ENCODE measurements around the gene ARHGAP31. TPM values are rescaled to one million over a fixed set of nuclear protein-coding genes. Genes with fewer than 3 reads are reported as not detected.

ARHGAP31 gene
- total RNA-seq, 1 donor from 2014 or later = 63.4 TPM

DNA sequence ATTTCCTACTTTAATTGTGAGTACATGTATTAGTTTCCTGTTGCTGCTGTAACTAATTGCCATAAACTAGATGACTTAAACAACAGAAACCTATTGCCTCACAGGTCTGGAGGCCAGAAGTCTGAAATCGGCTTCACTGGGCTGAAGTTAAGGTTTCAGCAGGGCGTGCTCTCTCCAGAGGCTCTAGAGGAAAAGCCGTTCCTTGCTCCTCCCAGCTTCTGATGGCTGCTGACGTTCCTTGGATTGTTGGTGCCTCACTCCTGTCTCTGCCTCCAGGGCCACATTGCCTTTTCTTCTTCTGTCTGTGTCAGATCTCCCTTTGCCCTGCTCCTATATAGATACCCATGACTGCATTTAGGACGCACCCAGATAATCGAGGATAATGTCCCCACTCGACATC, 80.9 kb downstream of the ARHGAP31 start:
- DNase-seq (ENCODE audit: low spot score) = no peak

GRCh38 chr3:119375510-119375909, 81.3 kb downstream of the ARHGAP31 start:
- no peak for DNase-seq (ENCODE audit: low spot score)

- DNase-seq (ENCODE audit: low spot score) = no peak
Measured at GRCh38 chr3:119376758-119377157, 82.6 kb downstream of the ARHGAP31 start.

DNA sequence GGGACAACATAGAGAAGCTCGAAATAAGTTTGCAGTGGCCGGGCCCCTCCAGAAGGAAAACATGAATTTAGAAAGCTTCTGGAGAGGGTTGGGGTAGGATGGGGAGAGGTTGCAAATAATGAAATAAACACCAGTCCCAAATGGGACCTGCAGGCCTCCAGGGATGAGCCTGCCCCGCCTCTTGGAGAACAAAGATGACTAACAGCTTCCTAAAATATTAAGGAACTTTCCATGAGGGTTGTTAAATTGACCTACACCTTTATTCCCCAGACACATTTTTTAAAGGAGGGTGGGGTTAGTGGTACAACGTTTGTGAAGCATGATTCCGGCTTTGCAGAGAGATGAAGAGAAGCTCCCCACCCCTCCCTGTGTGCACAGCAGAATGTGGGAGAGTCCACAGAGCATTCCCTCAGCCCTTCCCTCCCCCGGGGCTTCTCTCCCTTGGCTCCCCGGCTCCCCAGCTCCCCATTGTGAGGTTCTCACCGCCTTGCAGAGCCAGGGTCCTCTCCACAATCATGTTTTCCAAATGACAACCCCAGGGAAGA, 84.1 kb downstream of the ARHGAP31 start:
- no peak for DNase-seq (ENCODE audit: low spot score)

- no peak for DNase-seq (ENCODE audit: low spot score)
Measured at GRCh38 chr3:119380697-119381096, 86.5 kb downstream of the ARHGAP31 start.

DNA sequence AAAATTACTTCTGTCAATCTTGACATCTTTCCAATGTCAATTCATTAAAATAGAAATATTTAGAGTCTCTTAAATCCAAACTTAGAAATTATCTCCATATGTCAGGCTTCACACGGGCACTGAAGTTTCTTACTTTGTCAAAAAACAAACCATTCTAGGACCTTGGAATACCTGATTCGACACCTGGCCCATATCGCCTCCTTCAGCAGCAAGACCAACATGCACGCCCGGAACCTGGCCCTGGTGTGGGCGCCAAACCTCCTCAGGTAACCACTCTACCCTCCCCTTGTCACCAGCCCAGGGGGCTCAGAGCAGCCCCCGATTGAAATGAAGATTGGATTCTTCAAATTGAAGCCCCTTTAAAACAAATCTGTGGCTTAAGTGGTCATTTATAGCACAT, 88.0 kb downstream of the ARHGAP31 start:
- no peak for DNase-seq (ENCODE audit: low spot score)

DNA sequence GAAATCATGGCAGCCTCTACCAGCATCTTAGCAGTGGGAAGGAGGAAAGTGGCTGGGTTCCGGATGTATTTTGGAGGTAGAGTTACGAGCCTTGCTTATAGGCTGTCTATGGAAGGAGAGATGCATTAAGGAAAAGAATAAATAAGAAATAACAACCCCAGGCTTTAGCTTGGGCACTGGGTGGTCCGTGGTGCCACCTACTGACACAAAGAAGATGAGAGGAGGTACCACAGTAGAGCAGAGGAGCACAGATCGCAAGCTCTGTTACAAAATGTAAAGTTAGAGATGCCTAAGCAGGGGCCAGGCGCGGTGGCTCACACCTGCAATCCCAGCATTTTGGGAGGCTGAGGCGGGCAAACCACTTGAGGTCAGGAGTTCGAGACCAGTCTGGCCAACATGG, 94.4 kb downstream of the ARHGAP31 start:
- no peak for DNase-seq (ENCODE audit: low spot score)

- DNase-seq (ENCODE audit: low spot score) = no peak
Measured at GRCh38 chr3:119395923-119396358, 101.8 kb downstream of the ARHGAP31 start.

- DNase-seq (ENCODE audit: low spot score) = no peak
Measured at GRCh38 chr3:119396870-119397269, 102.7 kb downstream of the ARHGAP31 start.

GRCh38 chr3:119400466-119400865, 106.3 kb downstream of the ARHGAP31 start:
- DNase-seq (ENCODE audit: low spot score) = no peak

DNA sequence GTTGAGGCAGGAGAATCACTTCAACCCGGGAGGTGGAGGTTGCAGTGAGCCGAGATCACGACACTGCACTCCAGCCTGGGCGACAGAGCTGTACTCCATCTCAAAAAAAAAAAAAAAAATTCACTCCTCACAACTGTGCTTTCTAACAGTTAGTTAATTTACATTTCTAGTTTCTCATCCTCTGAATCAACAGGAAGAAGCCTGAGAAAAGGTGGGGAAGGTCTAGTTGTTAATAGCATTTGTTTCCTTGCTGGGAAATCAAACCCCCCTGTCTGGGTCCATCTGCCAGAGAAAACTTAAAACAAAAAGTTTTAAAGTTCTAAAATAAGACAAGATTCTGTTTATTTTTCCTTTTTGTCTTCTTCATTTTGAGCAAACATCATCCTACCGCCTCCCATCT, 106.9 kb downstream of the ARHGAP31 start:
- DNase-seq (ENCODE audit: low spot score) = no peak

- no peak for DNase-seq (ENCODE audit: low spot score)
Measured at GRCh38 chr3:119401503-119402440, 107.6 kb downstream of the ARHGAP31 start.

DNA sequence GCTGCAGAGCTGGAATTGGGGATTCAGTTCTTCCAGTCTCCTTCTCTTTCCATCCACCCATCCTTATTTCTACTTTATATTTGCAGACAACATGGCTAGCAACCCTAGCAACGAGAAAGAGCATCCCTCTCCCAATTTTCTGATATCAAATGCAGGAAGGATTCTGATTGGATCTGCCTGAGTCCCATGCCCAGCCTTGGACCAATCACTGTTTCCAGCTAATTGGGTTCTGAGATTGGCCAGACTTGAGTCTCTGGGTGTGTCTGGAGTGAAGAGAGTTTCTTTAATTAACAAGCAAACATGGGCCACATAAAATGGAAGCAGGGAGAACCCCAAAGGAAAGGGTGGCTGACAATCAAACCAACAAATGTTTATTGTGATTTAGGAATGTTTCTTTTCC, 108.6 kb downstream of the ARHGAP31 start:
- DNase-seq (ENCODE audit: low spot score) = no peak

DNA sequence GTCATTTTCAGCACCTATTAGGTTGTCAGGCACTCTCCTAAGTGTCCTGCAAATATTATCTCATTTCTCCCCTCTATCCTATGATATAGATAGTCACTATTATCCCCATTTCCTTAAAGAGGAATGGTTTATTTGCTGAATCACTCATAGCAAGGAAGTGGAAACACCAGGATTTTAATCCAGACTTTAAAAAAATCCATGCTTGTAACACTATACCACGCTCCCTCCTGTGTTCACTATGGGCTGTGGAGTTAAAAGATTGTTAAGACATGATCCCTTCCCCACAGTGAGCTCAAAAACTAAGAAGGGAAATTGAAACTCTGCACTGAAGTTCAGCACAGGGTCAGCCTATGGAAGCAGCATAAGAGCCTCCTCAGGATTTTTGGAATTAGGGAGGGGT, 109.0 kb downstream of the ARHGAP31 start:
- DNase-seq (ENCODE audit: low spot score) = no peak

GRCh38 chr3:119405315-119405714, 111.1 kb downstream of the ARHGAP31 start:
- no peak for DNase-seq (ENCODE audit: low spot score)

GRCh38 chr3:119408243-119408950, 114.2 kb downstream of the ARHGAP31 start:
- no peak for DNase-seq (ENCODE audit: low spot score)

GRCh38 chr3:119409844-119410243, 115.7 kb downstream of the ARHGAP31 start:
- DNase-seq (ENCODE audit: low spot score) = no peak

GRCh38 chr3:119413603-119414280, 119.6 kb downstream of the ARHGAP31 start:
- no peak for DNase-seq (ENCODE audit: low spot score)

DNA sequence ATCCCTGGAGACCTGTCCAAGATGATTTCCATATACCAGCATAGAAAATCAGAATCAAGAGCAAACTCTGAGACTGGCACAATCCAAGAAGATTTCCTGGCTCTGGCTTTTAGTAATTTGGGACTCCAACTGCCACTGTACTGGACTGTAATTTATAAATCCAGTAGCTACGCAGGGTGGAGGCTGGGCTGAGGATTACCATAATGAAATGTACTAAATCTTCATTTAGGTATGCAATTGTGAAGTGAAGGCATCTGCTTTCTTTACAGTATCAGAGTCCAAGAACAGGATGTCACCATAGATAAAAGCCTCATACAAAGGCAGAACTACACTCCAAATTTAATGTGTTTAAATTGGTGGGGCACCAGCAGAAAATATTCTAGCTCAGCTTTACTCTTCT, 122.7 kb downstream of the ARHGAP31 start:
- DNase-seq (ENCODE audit: low spot score) = no peak

GRCh38 chr3:119417771-119418512, 123.8 kb downstream of the ARHGAP31 start:
- no peak for DNase-seq (ENCODE audit: low spot score)

GRCh38 chr3:119418641-119419040, 124.5 kb downstream of the ARHGAP31 start:
- DNase-seq (ENCODE audit: low spot score) = no peak

Data from mesenteric fat pad (tissue), 1 donor.